ENCODE data around the gene ZNF425.
"Not testable (repeated sequence)": the region's sequence is repeated elsewhere in the genome, so short reads cannot be mapped to it uniquely, and the experiment has no call there.

Gene ZNF425

GRCh38 chr7:149125863-149126661 lies at the start of gene ZNF425:
ZNF425 (minus strand) TSS chr7:149126324; CDS start chr7:149126213, 111 bp downstream.
- DNase-seq (ENCODE audit: low spot score): peak; percentile 94

- DNase-seq (ENCODE audit: low spot score): no peak
Measured at GRCh38 chr7:149175150-149175549, 49.0 kb upstream of the ZNF425 start.

GRCh38 chr7:149172534-149172920 lies 46.4 kb upstream of the ZNF425 start:
- no peak for DNase-seq (ENCODE audit: low spot score)

- no peak for DNase-seq (ENCODE audit: low spot score)
Measured at GRCh38 chr7:149171892-149172533, 45.9 kb upstream of the ZNF425 start.

GRCh38 chr7:149166630-149167352 lies 40.7 kb upstream of the ZNF425 start:
- DNase-seq (ENCODE audit: low spot score): no peak

GRCh38 chr7:149166142-149166541 lies 40.0 kb upstream of the ZNF425 start:
- DNase-seq (ENCODE audit: low spot score): no peak

GRCh38 chr7:149161241-149161848 lies 35.2 kb upstream of the ZNF425 start:
- no peak for DNase-seq (ENCODE audit: low spot score)

GRCh38 chr7:149156898-149157297 lies 30.8 kb upstream of the ZNF425 start:
- no peak for DNase-seq (ENCODE audit: low spot score)

GRCh38 chr7:149154056-149154455 lies 27.9 kb upstream of the ZNF425 start:
- no peak for DNase-seq (ENCODE audit: low spot score)

- no peak for DNase-seq (ENCODE audit: low spot score)
Measured at GRCh38 chr7:149153346-149153745, 27.2 kb upstream of the ZNF425 start.

- DNase-seq (ENCODE audit: low spot score): no peak
Measured at GRCh38 chr7:149150981-149151380, 24.9 kb upstream of the ZNF425 start.

GRCh38 chr7:149147752-149148653 lies 21.9 kb upstream of the ZNF425 start:
- DNase-seq (ENCODE audit: low spot score): peak; percentile 61

GRCh38 chr7:149147072-149147751 lies 21.1 kb upstream of the ZNF425 start, which contains the start of gene ZNF398:
ZNF398 (plus strand) TSS chr7:149147453; CDS start chr7:149147743, 290 bp downstream.
- peak; percentile 84 for DNase-seq (ENCODE audit: low spot score)

GRCh38 chr7:149145031-149145845 lies 19.1 kb upstream of the ZNF425 start:
- DNase-seq (ENCODE audit: low spot score): no peak

GRCh38 chr7:149144436-149144922 lies 18.4 kb upstream of the ZNF425 start:
- DNase-seq (ENCODE audit: low spot score): not testable (repeated sequence)

- DNase-seq (ENCODE audit: low spot score): no peak
Measured at GRCh38 chr7:149141893-149142292, 15.8 kb upstream of the ZNF425 start.

- DNase-seq (ENCODE audit: low spot score): no peak
Measured at GRCh38 chr7:149140831-149141230, 14.7 kb upstream of the ZNF425 start.

GRCh38 chr7:149136118-149136517 lies 10.0 kb upstream of the ZNF425 start:
- no peak for DNase-seq (ENCODE audit: low spot score)

- DNase-seq (ENCODE audit: low spot score): no peak
Measured at GRCh38 chr7:149133028-149133710, 7.0 kb upstream of the ZNF425 start.

Measured in CD4-positive, alpha-beta T cell treated with Interleukin-2 at 100 ng/mL for 4 hours (primary cell).